ENCODE results near the gene TNF.
"Not testable (repeated sequence)": the region's sequence is repeated elsewhere in the genome, so short reads cannot be mapped to it uniquely, and the experiment has no call there.

The TNF gene

GRCh38 chr6:31588871-31589650 lies 13.7 kb downstream of the TNF start:
- no peak for DNase-seq

DNA sequence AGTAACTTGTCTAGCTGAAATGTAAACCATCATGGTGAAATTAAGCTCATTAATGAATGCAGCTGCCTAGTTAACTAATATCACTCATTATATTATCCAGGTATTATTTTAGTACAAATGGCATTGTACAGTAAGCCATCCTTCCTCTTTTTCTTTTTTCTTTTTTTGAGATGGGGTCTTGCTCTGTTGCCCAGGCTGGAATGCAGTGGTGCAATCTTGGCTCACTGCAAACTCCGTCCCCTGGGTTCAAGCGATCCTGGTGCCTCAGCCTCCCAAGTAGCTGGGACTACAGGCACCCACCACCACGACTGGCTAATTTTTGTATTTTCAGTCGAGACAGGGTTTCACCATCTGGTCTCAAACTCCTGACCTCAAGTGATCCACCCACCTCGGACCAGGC lies 15.3 kb downstream of the TNF start:
- DNase-seq: not testable (repeated sequence)

DNA sequence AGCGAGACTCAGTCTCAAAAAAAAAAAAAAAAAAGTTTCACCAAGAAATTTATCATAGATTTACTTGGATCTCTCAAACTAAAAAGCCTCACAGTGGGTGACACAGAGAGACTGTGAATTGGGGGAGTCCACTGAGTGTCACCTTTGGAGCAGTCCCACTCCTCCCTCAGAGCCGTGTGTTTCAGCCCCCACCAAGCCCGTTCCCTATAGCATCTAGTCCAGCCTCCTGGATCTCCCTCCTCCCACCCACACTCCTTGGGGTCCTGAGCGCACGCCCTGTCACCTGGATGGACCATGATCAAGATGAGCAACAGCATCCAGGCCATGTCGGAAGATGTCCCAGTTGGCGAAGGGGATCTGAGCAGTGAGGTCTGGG lies 17.0 kb downstream of the TNF start:
- no peak for DNase-seq

- DNase-seq: peak; percentile 66 to 87
Observed at GRCh38 chr6:31597006-31597405, 21.6 kb downstream of the TNF start.

GRCh38 chr6:31607317-31607716 lies 32.0 kb downstream of the TNF start:
- no peak for DNase-seq

- DNase-seq: no peak
Observed at GRCh38 chr6:31609519-31610406, 34.4 kb downstream of the TNF start.

GRCh38 chr6:31610968-31611367 lies 35.6 kb downstream of the TNF start:
- no peak for DNase-seq

DNA sequence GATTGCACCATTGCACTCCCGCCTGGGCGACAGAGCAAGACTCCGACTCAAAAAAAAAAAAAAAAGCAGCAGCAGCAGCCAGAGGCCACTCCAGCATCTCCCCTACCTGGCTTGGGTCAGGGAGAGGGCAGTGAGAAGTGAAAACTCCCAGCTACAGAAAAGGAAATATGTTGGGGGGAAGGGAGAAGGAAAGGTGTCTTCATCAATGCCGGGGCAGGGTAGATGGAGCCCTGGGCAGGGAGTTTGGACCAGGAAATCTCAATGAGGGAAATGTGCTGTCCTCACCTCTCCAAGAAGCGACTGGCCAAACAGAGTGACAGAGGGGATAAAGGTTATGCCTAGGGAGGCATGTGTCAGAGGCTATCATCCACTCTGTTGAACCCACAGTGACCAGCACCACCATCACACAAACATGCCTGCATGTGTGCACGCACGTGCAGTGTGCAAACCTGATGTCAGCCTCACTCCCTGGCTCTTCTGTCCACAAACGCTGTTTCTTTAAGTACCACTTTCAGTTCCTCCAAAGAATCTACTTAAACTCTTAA lies 38.8 kb downstream of the TNF start:
- peak in 1 of 2 donors; percentile 34 for DNase-seq

GRCh38 chr6:31614684-31615578 lies 39.6 kb downstream of the TNF start, which contains the start of gene AIF1:
Gene AIF1 (plus strand): TSS chr6:31615234. CDS start chr6:31615330, 96 bp downstream.
- peak in 1 of 2 donors; percentile 30 for DNase-seq

GRCh38 chr6:31615748-31616147 lies 40.4 kb downstream of the TNF start:
- peak in 1 of 2 donors; percentile 25 for DNase-seq

GRCh38 chr6:31617010-31617409 lies 41.6 kb downstream of the TNF start:
- no peak for DNase-seq

DNA sequence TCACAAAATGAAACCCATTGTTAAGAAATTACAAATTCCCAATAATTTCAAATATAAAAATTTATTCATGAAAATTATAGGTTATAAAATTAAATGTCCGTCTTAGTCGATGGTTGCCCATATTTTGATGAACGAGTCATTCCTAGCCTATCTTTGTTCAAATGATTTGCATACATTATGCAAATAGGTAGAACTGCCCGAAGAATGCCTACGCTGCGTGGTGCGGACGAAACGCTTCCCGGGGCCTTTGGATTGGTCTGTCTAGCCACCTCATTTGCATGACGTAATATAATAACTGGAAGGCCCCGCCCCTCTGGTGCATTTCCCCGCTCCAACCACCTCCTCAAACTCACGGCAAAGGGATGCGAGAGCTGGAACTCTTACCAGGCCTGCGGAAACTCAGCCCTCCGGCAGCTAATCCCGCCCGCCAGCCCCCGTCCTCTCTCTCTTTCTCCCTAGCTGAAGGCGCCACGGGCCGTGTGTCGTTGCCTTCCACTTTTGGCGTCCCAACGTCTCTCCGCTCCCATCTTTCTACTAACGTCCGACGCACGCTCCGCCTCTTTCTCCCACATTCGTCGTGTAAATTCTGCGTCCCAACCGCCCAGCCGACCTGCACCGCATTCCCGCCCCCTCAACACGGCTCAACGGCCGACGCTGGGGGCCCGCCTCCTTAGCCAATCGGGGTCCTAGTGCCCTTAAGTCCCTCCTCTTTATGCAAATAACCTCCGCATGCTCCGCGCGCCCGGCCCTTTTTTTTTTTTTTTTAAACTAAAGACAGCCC lies 44.6 kb downstream of the TNF start:
- DNase-seq: peak; percentile 98 to 99

- no peak for DNase-seq
Observed at GRCh38 chr6:31620586-31621319, 45.4 kb downstream of the TNF start, which contains the start of gene PRRC2A. Gene PRRC2A (plus strand): TSS chr6:31620715. CDS start chr6:31622790, 2,075 bp downstream.

DNA sequence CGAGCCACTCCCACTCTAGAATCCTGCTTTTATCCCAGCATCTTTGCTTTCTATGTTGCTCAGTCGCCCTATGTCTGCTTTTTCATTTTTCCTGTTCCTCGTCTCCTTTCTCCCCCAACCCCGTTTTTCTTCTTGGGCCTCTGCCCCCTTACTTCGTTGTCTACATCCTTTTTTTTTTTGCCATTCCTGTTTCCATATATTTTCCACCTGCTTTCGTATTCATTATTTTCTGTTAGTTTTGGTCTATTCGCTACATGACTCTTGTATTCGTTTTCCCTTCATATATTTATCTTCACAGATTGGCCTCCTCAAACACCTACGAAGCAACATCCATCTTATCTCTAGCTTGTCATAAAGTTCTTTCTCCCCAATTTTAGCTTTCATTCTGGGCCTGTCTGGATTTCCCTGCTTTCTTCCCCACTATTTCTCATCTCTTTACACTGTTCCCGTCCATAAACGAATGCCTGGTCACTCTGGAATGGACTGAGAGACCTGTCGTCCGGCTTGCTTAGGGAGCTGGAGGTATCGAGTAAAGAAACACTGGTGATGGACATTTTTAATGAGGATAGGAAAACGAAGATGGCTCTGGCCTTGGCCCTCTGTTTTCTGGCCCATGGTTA lies 46.1 kb downstream of the TNF start:
- DNase-seq: no peak

DNA sequence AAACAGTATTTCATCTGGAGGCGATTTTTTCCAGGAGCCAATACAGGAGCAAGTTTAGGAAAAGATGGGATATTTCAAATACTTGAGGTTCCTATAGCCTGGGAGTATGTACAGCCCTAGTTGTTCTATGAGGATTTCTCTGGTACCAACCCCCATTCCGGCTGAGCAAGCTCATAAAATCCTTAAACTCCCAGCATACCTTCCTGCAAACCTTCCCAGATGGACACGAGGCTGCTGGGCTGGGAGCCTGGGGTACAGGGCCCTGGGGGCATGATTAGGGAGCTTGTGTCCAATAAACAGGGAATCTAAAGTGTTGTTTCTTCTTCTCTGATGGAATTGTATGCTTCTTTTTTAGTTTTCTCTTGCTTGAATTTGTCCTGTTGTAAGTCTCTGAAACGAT lies 46.6 kb downstream of the TNF start:
- no peak for DNase-seq

- no peak for DNase-seq
Observed at GRCh38 chr6:31622684-31623091, 47.3 kb downstream of the TNF start.

DNA sequence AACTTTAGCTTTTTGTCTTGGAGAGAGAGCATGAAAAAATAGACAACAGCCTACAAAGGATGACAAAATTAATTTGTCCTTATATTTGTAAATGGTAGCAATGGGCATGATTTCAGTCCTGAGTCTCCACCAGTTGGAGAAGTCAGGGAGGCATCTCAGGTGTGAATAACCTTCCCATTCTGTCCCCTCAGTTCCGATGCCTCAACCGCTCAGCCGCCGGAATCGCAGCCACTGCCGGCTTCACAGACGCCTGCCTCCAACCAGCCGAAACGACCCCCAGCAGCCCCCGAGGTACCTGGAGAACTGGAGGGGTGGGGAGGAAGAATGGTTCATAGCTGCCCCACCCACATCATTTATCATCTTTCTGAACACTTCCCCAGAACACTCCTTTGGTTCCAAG lies 48.7 kb downstream of the TNF start:
- DNase-seq: no peak

DNA sequence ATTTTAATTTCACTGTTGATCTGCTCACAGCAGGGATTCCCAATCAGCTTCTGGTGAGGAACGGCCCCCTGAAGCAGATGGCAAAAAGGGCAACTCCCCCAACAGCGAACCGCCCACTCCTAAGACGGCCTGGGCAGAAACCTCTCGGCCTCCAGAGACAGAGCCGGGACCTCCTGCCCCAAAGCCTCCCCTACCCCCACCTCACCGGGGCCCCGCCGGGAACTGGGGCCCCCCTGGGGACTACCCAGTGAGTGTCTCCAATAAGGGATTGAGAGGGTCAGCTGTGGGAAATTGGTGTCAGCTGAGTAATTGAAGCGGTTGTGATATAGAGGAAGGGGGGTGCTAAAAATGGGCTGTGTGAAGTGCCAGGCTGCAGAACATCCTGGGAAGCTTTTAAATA lies 51.6 kb downstream of the TNF start:
- no peak for DNase-seq

- no peak for DNase-seq
Observed at GRCh38 chr6:31627690-31628287, 52.4 kb downstream of the TNF start.

Data from CD4-positive, alpha-beta T cell treated with Interleukin-4 for 1 hour (primary cell).